Measurements from ENCODE around the gene DHX38. TPM values are rescaled to one million over a fixed set of nuclear protein-coding genes. Genes with fewer than 3 reads are reported as not detected.
A peak's percentile ranks its signal among the peaks of the same experiment; 100 is the strongest.

The DHX38 gene
- total RNA-seq = 107 and 118 TPM in 2 replicates

GRCh38 chr16:72093448-72094265 is at the start of gene DHX38, which contains the start of gene TXNL4B:
TSS of gene DHX38 (plus strand) at chr16:72093847. CDS start at chr16:72096158, 2,311 bp downstream.
TSS of gene TXNL4B (minus strand) at chr16:72093620. CDS start at chr16:72090749, 2,871 bp downstream.
- CTCF ChIA-PET = interaction anchor here (0.6 kb wide), 1 partner anchor 210 kb away, joined by 3 read pairs; no protein-coding TSS in a partner anchor
- H3K4me1 Mint-ChIP-seq = peaks cover 47% of the 10 kb centered on the region
- H3K4me3 Mint-ChIP-seq = peak within 1 kb of the TSS; percentile 99
- POLR2A ChIA-PET = interaction anchor here (0.6 to 1.6 kb wide), 14 partner anchors 13 to 1323 kb away, joined by 3 to 8 read pairs (median 4); partner anchors contain the start of genes AP1G1, CMTR2, DHODH and ZNF23
- no peak for TF ChIP-seq CTCF (IDR thresholded peaks at IDR 0.05)
- peaks cover 68% of the 10 kb centered on the region for H3K36me3 Mint-ChIP-seq (ENCODE audit: low read depth)
- H3K27me3 Mint-ChIP-seq = no peaks in the 10 kb centered on the region
- intact Hi-C loops (cut with micrococcal nuclease) = loop anchor here (1.0 to 10.0 kb wide), 11 partner anchors 79 to 1289 kb away; partner anchors contain the start of genes CMTR2, DHODH, IST1 and PHLPP2
- peak within 1 kb of the TSS; percentile 96 for H3K27ac Mint-ChIP-seq
- peak; percentile 96 for ATAC-seq (ENCODE audit: low read depth)
- DNase-seq = peak; percentile 77
- H3K9me3 Mint-ChIP-seq = no peaks in the 10 kb centered on the region

GRCh38 chr16:72044296-72044695 is 49.4 kb upstream of the DHX38 start:
- Mint-ChIP-seq H3K27ac (no peak overlapping the region), H3K9me3 (peaks cover 9% of the 10 kb centered on the region), H3K36me3 (ENCODE audit: low read depth) (peaks cover 30% of the 10 kb centered on the region), H3K4me3 (no peak overlapping the region), H3K27me3 (no peaks in the 10 kb centered on the region), H3K4me1 (no peaks in the 10 kb centered on the region)
- DNase-seq = no peak
- TF ChIP-seq CTCF (IDR thresholded peaks at IDR 0.05) = no peak
- intact Hi-C loops (cut with micrococcal nuclease) = no loop called here
- ChIA-PET POLR2A (no interaction called here), CTCF (no interaction called here)
- no peak for ATAC-seq (ENCODE audit: low read depth)

GRCh38 chr16:72044825-72045359 is 48.8 kb upstream of the DHX38 start:
- ChIA-PET CTCF (no interaction called here), POLR2A (no interaction called here)
- Mint-ChIP-seq H3K27ac (no peak overlapping the region), H3K4me1 (no peaks in the 10 kb centered on the region), H3K36me3 (ENCODE audit: low read depth) (peaks cover 30% of the 10 kb centered on the region), H3K27me3 (no peaks in the 10 kb centered on the region), H3K9me3 (peaks cover 11% of the 10 kb centered on the region), H3K4me3 (no peak overlapping the region)
- ATAC-seq (ENCODE audit: low read depth) (no peak), DNase-seq (no peak)
- TF ChIP-seq CTCF (IDR thresholded peaks at IDR 0.05) = no peak
- intact Hi-C loops (cut with micrococcal nuclease) = no loop called here

GRCh38 chr16:72049110-72049509 is 44.5 kb upstream of the DHX38 start:
- H3K36me3 Mint-ChIP-seq (ENCODE audit: low read depth) = peaks cover 6% of the 10 kb centered on the region
- no peak for TF ChIP-seq CTCF (IDR thresholded peaks at IDR 0.05)
- H3K27me3 Mint-ChIP-seq = no peaks in the 10 kb centered on the region
- ATAC-seq (ENCODE audit: low read depth) (no peak), DNase-seq (no peak)
- H3K27ac Mint-ChIP-seq = no peak overlapping the region
- peaks cover 10% of the 10 kb centered on the region for H3K9me3 Mint-ChIP-seq
- intact Hi-C loops (cut with micrococcal nuclease) = no loop called here
- no peaks in the 10 kb centered on the region for H3K4me1 Mint-ChIP-seq
- ChIA-PET POLR2A (no interaction called here), CTCF (no interaction called here)
- no peak overlapping the region for H3K4me3 Mint-ChIP-seq

- Mint-ChIP-seq H3K27ac (no peak overlapping the region), H3K27me3 (no peaks in the 10 kb centered on the region), H3K4me3 (no peak overlapping the region), H3K9me3 (peaks cover 10% of the 10 kb centered on the region), H3K4me1 (no peaks in the 10 kb centered on the region), H3K36me3 (ENCODE audit: low read depth) (peaks cover 6% of the 10 kb centered on the region)
- CTCF ChIA-PET = no interaction called here
- ATAC-seq (ENCODE audit: low read depth) (no peak), DNase-seq (no peak)
- no peak for TF ChIP-seq CTCF (IDR thresholded peaks at IDR 0.05)
- POLR2A ChIA-PET = no interaction called here
- intact Hi-C loops (cut with micrococcal nuclease) = no loop called here
Observed at GRCh38 chr16:72050769-72051464, 42.7 kb upstream of the DHX38 start.
